DLD1 (cell line): Measurements from ENCODE around the gene SYNGR2.

ENCODE experiments used
- in situ Hi-C: cut with HindIII; loops from 2 replicates; pipeline ENCODE4 v1.10.0; 2017; ENCODE audit warnings: low sequenced_read_pairs

The SYNGR2 gene

DNA sequence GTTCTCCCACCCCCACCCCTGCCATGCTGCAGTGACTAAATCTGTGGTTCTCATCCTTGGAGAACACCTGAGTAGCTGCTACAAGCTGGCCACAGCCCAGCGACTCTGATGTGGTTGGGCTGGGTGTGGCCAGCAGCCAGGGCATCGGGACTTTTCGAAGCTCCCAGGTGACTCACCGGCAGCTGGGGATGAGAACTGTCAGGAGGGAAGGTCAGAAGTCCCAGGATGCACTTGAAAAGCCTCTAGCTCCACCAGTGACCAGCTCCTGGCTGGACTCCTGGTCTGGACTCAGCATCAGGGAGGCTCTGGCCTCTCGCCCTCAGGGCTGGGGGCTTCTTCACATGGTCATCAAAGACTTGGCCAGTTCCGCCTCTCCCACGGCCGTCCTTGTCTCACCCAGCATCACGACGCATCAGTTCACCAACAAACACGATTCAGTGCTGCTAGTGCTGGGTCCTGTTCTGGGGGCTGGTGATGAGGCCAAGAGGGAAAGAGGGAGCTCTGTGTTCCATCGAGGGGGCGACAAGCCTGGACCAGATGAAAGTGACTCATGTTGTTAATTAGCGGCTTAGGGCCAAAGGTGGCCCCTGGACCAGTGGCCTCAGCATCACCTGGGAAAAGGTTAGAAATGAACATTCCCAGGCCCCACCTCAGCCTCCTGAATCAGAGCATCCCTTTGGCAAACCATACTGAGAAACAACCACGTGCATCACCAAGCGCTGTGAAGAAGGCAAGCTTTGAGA, 26.1 kb upstream of the SYNGR2 start:
- in situ Hi-C loops = no loop called here

DNA sequence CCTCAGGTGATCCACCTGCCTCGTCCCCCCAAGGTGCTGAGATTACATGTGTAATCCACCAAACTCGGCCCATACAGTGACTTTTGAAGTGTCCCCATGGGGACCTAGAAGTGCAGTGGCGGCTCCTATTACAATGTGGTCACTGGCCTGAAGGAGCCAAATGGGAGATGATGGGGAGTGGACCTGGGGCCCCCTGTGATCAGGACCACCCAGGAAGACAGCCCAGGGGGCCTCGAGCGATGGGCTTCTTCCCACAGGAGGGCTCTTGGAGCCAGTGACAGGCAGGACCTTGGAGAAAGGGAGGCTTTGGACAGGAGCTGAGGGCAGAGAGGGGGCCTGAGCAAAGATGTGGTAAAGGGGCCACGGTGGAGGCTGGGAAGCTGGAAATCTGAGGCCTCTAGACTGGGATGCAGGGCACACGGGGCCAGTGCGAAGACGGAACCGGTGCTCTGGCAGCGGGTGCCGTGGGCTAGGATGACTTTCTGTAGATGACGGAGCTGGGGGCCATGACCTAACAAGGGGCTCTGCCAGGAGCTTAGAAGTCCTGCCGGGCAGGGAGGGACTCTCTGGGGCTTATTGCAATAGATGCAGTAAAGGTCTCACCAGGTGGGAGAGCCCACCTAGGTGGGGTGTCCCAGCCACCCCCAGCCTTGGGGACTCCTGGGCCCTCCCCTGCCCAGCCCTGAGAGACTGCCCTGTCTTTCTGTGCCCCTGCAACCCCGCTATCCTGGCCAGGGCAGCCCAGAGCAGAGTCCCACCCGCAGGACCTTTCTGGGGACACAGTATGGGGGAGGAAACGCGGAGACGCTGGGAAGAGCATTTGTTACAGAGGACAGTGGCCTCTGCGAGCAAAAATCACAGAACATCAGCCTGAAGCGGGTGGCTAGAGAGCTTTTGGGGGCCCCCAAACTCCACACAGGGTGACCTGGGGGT, 24.9 kb upstream of the SYNGR2 start:
- in situ Hi-C loops = no loop called here

DNA sequence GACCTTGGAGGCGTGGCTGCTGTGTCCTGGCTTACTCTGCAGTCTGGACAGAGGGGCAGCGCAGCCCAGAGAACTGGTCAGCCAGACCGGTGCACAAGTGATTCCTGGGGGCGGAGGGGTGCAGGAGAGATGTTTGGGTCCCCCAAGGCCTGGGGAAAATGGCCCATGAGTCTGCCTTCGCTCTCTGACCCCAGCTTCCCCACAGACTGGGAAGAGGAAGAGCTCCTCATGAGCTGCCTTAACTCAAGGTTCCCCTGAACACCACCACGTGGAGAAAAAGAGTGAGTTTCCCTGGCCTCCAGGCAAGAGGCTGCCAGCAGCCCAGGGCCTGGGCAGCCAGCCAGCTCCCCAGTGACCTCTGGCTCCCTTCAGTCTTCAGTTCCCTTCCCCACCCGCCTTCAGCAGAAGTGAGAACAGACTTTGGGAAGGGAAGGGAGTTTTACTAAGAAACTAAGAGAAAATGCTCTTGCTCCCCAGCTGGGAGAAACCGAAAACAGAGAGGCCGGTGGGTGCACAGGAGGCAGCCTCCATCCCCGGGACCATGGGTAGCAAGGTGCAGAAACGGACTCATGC, 24.1 kb upstream of the SYNGR2 start:
- in situ Hi-C loops = no loop called here

DNA sequence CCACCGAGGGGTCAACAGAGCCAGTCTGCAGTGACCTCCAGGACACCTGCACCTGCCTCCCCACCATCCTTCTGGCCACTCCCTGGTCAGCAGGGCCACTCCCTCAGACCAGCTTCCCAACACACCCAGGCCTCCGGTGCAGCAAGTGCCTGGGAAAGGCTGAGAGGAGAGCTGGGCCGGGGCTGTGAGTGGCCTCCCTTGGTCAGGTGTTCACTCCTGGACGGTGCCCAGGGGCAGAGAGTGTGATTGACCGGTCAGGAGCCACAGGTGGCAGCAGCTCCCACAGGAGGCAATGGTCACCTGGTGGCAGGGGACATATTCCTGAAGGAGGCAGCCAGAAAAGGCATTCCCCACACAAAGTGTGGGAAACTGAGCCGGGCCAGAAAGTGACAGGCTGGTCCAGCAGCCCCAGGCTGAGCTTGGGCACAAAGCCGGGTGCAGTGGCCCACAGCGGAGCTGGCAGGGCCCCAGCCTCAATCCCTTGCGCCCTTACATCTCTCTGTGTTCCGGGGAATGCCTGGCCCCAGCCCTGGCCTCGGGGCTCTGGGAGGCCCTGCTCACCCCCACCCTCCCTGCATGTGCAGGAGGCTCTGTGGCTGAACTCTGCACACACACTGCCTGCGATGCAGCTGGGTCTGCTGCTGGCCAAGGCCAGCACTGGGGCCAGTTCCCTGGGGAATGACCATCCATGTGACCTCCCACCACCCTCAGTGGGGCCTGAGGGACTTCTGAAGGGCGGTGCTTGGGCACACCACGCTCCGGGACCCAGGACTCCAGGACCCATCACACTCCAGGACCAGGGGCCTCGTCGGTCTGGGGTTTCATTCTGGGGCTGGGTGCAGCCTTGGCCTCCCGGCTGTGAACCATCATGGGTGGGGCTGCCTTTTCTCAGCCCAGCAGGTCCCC, 23.4 kb upstream of the SYNGR2 start:
- in situ Hi-C loops = no loop called here

DNA sequence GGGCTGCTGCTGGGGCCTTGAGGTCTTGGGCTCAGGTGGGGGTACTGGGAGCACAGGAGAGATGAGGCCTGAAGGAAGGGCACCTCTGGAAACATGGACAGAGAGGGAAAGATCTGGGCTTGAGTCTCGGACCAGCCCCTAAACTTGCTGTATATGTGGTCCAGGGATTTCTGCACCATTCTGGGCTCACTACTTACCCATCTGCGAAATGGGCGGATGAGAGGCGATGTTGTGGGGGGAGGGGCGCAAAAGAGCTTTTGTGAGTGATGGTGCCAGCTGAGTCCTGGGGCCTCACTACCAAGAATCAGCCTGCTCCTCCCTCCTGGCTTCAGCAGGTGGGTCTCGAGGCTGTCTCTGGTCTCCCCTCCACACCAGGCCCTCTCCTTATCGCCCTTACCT, 21.9 kb upstream of the SYNGR2 start:
- in situ Hi-C loops = no loop called here

DNA sequence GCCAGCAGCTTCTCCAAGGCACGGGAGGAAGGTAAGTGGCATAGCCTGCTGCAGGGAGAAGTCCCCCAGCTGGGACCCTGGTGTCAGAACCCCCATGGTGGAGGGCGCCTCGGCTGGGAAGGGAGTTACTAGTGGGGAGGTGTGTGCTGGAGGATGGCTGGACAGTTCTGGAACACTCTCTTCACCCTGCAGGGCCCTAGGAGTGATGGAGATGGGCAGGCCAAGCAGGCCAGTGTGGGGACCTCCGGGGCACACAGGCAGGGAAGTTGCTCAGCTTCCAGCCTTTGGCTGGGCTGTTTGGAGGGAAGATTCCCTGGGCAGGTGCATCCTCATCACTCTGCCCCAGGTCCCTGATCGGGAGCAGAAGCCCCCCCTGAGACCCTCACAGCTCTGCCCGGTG, 21.5 kb upstream of the SYNGR2 start:
- in situ Hi-C loops = no loop called here

DNA sequence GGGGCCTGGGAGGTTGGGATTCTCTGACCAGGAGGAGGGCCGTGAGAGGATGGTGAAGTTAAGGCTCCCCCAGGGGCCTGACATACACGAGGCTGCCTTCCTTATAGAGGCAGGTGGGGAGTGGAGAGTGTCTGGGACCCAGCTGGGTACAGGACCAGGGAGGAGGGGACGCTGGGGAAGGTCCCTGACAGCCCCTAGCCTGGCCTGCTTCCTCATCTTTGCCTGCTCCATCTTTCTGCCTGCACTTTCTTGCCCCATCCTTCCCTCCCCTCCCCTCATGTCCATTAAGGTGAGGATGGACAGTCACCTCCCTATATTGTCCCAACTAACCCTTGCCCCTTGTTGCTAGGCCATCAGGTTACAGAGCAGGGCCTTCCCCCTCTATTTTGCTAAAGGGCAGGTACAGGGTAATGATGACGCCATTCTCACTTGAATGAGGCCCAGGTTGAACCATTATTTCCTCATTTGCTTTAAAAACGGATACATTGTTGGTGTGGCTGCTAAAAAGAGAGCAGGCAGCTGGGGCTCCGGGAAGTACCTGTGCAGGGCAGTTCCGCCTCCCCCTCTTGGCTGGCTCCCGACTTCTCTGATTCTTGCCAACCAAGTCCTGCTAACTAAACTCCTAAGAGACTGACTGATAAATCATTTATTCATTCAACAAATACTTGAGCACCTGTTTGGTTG, 20.9 kb upstream of the SYNGR2 start:
- in situ Hi-C loops = no loop called here

DNA sequence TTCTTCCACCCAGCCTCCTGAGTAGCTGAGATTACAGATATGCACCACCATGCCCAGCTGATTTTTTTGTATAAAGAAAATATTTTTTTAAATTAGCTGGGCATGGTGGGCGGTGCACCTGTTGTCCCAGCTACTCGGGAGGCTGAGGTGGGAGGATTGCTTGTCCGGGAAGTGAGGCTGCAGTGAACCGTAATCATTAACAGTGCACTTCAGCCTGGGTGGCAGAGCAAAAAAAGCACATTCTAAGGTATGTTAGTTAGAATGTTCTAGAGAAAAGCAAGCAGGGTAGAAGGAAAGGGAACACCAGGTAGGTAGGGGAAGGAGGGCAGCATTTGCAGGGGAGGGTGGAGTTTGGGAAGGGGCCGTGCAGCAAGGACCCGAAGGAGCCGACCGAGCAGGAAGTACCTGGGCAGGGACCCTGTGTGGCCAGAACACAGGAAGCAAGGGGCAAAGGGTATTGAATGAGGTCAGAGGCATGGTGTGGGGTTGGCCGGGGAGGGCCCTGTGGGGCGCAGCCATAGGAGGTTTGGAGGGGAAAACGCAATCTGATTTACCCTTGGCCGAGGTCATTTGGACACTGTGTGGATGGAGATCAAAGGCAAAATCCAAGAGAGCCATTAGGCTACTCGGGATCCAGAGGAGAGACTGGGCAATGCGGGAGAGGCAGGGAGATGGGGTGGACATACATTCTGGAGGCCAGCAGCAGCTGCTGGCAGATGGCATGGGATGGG, 19.9 kb upstream of the SYNGR2 start:
- in situ Hi-C loops = no loop called here

DNA sequence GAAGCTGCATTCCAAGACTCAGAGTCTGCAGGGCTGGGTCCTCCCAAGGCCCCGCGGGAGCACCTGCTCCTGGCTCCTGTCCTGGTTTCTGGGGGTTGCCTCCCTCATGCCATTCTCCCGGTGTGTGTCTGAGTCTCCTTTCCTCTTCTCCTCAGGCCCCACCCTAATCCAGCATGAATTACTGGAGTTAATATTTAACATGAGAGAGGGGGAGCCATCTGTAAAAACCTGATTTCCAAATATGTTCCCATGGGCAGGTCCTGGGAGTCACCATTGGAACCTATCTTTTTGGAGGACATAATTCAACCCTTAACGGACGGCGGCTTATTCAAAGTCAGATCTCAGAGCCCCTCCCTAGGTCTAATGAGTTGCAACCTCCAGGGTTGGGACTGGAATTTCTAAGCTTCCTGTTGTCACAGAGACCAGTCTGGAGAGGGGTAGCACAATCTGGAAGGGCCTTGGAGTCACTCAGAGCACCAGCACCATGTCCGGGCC, 16.8 kb upstream of the SYNGR2 start:
- in situ Hi-C loops = no loop called here

DNA sequence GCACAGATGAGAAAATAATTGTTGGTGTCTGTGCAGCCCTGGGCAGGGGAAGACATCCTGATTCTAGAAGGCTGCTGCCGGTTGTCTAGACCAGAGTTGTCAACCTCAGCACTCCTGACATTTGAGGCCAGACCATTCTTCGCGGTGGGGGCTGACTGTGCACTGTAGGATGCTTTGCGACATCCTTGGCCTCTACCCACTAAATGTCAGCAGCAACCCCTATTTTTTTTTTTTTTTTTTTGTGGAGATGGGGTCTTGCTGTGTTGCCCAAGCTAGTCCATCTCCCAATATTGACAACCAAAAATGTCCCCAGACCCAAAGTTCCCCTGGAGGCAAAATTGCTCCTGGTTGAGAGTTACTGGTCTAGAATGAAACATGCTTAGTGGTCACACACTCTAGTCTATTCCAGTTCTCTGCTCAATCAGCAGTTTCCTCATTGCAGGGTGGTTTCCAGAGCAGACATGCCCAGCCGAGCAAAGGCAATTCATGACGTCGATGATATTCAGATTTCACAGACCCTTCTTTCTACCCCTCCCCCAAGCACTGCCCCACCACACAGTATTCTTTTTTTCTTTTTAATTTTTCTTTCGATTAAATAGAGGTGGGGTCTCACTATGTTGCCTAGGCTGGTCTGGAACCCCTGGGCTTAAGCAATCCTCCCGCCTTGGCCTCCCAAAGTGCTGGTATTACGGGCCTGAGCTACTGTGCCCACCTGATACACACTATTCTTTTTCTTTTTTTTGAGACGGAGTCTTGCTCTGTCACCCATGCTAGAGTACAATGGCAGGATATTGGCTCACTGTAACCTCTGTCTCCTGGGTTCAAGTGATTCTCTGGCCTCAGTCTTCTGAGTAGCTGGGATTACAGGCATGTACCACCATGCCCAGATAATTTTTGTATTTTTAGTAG, 13.2 kb upstream of the SYNGR2 start:
- in situ Hi-C loops = no loop called here

DNA sequence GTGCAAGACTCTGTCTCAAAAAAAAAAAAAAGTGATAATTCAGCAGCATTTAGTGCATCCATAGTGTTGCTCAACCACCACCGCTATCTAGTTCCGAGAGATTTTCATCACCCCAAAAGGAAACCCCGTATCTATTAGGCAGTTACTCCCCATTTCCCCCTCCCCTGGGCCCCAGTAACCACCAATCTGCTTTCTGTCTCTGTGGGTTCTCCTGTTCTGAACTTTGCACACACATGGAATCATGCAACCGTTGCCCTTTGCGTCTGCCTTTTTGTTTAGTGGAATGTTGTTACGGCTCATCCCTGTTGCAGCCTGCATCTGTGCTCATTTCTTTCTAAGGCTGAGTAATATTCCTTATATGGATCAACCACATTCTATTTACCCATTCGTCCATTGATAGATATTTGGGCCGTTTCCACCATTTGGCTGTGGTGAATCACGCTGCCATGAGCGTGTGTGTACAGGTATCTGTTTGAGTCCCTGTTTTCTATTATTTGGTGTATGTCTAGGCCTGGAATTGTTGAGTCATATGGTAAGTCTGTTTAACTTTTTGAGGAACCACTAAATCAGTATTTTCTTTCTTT, 8.7 kb upstream of the SYNGR2 start:
- in situ Hi-C loops = no loop called here

DNA sequence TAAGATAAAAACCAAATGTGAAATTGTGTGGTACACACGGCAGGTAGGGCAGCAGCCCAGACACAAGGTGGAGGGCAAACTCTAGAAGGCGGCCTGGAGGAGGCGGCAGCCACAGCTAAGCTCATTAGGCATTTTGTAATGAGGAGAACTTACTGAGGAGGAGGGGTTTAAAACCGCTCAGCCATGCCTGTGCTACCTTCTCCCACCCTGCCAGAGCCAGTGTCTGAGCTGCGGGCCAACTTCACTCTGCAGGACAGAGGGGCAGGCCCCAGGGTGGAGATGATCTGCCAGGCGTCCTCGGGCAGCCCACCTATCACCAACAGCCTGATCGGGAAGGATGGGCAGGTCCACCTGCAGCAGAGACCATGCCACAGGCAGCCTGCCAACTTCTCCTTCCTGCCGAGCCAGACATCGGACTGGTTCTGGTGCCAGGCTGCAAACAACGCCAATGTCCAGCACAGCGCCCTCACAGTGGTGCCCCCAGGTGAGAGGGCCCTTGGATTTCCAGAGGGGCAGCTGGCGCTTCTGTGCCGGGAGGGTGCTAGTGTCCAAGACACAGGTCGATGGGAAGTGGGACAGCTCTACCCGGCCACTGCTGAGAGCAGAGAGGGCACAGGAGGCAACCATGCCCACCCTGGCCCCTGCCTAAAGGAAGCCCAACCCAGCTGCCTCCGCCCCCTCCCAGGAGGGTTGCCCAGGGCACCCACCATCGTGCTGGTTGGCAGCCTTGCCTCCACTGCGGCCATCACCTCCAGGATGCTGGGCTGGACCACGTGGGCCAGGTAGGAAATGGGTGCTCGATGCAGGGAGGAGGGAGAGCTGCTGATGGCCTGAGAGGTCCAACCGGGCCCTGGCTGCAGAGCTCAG, 4.3 kb upstream of the SYNGR2 start:
- in situ Hi-C loops = no loop called here

DNA sequence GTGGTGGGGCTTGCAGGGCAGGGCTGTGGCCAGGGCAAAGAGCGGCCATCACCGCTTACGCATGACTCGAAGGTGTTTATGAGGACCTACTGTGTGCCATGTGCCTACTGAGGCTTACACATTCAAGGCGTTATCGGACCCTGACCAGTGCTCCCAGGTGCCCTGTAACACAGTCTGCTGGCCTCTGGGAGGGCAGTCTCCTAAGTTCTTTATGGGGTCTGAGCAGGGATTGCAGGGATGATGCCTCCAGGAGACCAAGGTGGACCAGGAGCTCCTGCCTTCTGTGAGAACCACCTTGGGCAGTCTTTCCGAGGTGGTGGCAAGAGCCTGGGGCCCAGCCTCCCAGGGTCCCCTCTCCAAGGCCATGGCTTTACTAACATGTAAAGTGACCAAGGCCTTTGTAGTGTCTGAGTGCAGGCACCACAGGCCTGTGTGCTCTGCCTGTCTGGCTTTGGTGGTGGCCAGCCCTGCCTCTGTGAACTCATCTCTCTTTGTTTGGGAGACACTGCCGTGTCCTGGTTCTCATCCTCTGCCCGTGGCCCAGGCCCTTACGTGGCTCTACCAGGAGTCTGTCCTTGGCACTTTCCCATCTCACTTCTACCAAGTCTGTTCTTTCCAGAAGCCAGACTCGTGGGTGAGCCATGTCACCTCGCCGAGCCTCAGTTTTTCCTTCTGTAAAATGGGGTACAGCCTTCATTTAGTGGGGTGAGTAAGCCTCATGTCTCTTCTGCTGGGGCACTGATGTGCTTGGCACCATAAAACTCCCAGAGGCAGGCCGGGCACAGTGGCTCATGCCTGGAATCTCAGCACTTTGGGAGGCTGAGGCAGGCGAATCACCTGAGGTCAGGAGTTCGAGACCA, 3.4 kb upstream of the SYNGR2 start:
- in situ Hi-C loops = no loop called here

DNA sequence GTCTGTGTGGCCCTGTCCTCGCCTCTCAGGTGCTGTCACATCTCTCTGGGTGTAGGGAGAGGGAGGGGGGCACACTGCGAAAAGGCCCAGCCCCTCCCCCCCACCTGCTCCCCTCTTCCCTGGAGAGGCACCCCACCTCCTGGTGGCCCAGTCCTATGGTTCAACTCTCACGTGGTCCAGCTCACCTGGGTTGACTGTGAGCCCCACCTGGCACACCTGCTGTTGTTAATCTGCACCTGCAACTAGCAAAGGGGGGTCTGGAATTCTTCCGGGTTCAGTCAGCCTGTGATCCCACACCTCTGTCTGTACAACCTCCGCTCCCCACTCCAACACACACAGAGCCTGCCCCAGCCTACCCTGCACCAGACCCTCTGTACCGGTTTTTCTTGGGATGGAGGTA, 2.0 kb upstream of the SYNGR2 start:
- in situ Hi-C loops = no loop called here

DNA sequence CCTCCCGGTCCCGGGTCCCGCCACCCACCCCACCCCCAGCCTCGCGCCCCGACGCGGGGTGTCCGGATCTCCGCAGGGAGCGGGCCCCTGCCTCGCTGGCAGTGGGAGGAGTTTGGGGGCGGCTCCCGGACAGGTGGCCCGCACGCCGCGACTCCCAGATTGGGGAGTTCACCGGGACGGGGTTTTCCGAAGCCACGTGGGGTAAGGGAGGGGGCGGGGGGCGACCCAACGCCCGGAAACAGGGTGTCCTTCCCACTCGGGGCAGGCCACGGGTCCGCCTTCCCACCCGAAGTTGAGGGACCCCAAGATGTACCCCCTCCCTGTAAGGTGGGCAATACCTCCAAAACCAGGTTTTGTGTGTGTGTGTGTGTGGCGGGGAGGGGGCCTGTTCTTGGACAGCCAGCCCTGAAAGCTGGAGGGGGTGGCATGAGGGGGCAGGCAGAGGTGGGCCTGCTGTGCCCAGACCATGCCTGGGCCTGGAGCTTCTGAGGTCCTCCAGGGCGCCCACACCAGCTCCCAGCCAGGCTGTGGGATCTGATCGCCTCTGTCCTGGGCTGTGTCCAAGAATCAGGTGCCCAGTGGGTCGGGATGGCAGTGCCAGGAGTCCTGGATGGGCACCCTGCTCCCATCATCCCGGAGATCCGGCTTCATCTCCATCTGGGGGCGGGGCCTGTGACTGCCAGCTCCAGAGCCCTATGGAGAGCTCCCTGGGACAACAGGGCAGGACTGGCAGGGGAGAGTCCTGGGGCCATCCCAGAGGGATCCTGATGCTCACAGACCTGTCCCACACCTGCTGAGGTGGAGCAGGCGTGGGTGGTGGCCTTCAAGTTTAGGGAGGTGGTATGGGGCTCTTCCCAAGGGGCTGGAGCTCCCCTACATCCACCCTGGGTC, 767 bp downstream of the SYNGR2 start:
- in situ Hi-C loops = no loop called here
